Stomach (tissue), 4 donors: ENCODE measurements around the gene ZNF132.

Source experiments
- CTCF ChIP-seq, 7 experiments: fragments of 450-650 bp in 4 of 7; fragments of 200-600 bp in 3 of 7; sonication (generic) in 3 of 7; IDR thresholded peaks; one replicate each; pipeline ENCODE4 v1.5.1; 2016 to 2019; ENCODE audit warnings: antibody characterized with exemption in 7 of 7, control low read depth in 2 of 7, mild to moderate bottlenecking in 1 of 7
- EP300 ChIP-seq: sonication (generic); formaldehyde crosslinking; IDR thresholded peaks from one replicate; pipeline ENCODE4 v1.6.1; 2017; ENCODE audit warnings: antibody characterized with exemption
- POLR2A ChIP-seq, 4 donors: fragments of 450-650 bp; IDR thresholded peaks; one replicate each; pipeline ENCODE4 v1.6.1; 2016; ENCODE audit warnings: antibody characterized with exemption in 4 of 4, control low read depth in 2 of 4, mild to moderate bottlenecking in 1 of 4, moderate library complexity in 1 of 4
- POLR2AphosphoS5 ChIP-seq, 3 donors: sonication (generic); formaldehyde crosslinking; IDR thresholded peaks; one replicate each; pipeline ENCODE4 v1.6.1; 2016; ENCODE audit warnings: antibody characterized with exemption in 3 of 3

GRCh38 chr19:58397533-58398037, 42.4 kb downstream of the ZNF132 start:
- no peak for TF ChIP-seq CTCF (IDR thresholded peaks at IDR 0.05)
- no peak for TF ChIP-seq POLR2AphosphoS5 (IDR thresholded peaks at IDR 0.05)
- TF ChIP-seq POLR2A (IDR thresholded peaks at IDR 0.05) = no peak
- TF ChIP-seq EP300 = no peak
